GM19467 (cell line): ENCODE measurements around the gene TOR1B.

Source experiments
- ATAC-seq: cut with Tn5 transposase; IDR thresholded peaks from one replicate; pipeline ENCODE4 v1.9.1; 2021; ENCODE audit warnings: mild to moderate bottlenecking, moderate library complexity; ENCODE audit not compliant: unreplicated experiment

The TOR1B gene

DNA sequence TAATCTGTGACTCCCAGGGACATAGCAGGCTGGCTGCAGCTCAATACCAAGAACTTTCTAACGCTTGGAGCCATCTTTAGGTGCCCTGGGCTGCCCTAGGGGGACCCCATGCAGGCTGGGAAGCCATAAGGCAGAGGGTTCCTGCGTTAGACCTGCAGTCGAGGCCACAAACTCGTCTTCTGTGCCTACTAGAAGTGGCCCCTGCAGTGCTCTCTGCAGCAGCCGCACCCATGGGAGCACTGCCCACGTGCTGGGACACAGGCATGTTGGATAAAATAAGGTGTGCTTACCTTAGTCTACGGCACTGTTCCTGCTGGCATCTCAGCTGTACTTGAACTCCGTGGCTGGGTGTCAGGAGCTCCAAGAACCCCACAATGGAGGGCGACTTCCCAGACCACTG is 9.4 kb downstream of the TOR1B start:
- ATAC-seq = no peak

DNA sequence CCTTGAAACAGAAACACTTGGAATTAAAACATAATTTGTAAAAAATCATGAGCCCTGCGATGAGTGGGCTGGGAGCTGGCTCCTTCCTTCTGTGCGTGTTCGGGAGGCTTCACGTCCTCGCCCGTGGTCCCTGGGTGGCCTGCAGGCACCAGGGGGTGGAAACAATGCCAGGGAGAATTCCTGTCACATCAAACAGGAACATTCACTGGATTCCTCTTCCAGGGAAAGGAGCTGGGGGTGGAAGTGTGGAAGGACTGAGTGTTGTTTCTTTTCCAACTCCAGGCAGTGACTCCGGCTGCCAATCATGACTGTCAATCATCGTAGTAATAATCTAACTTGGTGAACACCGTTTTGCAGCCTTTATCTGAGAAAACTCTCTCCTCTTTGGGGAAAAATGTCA is 10.7 kb downstream of the TOR1B start:
- no peak for ATAC-seq

DNA sequence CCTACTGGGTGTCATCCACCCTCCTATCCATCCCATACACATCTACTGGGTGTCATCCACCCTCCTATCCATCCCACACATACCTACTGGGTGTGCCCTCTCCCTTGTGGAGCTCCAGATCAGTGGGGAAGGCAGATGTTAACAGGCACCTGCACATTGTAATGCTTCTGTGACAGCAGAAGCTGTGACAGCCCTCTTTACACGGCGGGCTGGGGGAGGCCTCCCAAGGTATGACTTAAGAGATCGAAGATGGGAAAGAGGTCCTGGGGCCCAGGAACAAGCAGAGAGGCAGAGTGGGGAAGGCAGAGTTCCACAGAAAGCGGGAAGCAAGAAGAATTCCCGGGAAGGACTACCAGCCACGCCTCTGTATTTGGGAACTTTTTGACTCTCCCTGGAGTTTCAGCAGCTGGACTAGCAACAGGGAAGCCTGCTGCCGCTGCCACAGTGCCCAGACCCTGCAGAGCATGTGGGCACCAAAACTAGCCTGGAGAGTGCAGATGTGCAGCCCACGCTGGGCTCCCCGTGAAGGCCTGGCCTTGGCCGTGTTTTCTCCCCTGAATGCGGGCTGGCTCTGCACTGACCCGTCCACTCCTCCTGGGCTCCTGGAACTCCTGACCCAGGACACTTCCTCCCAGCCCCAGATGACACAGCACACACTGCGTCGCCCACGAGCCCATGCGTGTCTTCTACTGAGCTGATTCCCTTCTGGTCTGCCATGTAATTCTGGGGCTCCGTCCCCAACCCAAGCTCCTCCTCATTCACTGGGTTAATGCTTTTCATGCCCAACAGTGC is 11.6 kb downstream of the TOR1B start:
- no peak for ATAC-seq

DNA sequence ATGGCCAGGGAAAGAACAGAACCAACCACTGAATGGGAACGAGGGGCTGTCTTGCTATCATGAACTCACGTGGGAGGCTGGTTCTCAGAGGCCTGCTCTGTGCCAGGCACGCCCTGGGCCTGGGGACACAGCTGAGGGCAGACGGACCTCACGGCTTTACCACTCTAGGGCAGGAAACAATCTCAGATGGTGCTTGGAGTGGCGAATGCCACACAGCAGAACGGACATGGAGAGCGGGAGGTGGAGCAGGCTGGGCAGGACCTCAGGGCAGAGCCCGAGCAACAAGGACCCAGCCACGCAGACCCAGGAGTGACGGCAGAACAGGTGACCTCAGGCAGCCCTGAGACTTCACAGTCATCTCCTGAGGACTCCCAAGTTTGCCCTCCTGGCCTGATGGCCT is 12.3 kb downstream of the TOR1B start:
- ATAC-seq = no peak

DNA sequence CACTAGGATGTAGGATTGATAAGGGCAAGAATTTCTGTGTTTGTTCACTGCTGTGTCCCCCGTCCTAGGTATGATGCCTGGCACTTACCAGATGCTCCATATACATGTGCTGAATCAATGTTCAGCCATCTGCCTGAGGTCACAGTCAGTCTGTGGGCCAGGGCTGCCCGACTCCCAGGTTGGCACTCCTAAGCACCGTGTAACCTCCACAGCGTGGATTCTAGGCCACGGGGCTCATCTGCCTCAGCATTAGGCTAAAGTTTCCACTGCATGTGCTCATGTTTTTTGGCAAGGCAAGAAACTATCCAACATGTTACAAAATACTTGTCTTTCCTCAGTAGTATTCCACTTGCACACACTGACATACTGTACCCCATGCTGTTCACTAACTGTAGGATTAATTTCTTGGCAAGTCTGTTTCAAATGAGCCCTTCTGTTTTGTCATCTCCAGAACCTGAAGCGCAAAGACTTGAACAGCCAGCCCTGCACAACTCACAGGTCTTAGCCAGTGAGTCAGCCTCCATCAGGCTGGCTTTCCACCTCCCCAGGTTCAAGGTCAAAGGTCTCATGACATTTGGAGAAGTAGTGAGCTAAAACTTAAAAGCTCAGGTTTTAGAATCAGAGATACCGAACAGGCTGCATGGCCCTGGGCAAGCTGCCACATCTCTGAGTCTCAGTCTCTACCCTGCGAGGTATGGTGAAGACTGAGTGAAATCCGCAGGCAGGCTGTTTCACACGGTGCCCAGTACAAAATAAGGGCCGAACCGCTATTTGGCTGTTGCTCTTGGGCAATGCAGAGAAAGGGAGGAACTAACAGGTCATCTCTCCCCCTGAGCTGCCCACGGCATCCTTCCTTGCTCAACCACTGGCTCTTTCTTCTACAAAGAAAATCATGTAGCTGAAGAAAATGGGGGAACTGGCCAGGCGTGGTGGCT is 13.8 kb downstream of the TOR1B start:
- no peak for ATAC-seq

DNA sequence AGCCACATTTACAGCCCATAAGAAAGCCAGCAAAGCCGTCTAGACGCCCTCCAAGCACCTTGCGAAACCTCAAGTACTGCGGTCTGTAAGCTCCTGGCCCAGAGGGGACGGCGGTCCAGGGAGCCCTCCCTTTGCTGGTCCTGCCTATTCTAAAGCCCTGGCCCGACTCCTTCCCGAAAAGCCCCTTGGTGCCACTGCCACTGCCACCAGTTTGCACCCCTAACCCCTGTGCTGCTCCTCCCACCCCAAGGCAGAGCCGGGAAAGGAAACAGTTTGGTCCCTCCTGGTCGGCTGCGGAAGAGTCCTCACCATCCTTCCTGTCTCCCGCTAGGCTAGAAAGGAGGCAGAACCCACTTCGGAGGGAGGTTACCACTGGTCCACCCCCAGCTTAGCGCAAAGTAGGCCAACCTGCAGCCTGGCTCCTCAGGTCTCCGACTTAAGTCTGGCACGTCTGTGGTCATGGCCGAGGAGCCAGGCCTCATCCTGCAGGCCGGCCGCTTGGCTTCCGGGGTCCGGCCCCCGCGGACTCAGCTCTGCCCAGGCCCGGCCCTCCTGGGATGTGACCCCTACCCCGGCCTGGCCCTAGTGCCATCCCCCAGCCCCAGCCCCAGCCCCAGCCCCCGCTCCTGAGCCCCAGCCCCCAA is 20.0 kb downstream of the TOR1B start:
- no peak for ATAC-seq

DNA sequence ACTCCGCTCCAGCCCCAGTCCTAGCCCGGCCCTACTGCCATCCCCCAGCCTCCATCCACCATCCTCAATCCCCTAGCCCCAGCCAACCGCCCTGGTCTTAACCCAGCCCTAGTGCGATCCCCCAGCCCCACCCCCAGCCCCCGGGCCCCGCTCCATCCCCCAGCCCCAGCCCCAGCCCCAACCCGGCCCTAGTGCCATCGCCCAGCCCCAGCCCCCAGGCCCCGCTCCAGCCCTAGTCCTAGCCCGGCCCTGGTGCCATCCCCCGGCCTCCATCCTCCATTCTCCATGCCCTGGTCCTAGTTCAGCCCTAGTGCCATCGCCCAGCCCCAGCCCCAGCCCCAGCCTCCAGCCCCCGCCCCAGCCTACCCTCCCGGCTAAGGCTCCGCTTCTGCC is 20.6 kb downstream of the TOR1B start:
- no peak for ATAC-seq

DNA sequence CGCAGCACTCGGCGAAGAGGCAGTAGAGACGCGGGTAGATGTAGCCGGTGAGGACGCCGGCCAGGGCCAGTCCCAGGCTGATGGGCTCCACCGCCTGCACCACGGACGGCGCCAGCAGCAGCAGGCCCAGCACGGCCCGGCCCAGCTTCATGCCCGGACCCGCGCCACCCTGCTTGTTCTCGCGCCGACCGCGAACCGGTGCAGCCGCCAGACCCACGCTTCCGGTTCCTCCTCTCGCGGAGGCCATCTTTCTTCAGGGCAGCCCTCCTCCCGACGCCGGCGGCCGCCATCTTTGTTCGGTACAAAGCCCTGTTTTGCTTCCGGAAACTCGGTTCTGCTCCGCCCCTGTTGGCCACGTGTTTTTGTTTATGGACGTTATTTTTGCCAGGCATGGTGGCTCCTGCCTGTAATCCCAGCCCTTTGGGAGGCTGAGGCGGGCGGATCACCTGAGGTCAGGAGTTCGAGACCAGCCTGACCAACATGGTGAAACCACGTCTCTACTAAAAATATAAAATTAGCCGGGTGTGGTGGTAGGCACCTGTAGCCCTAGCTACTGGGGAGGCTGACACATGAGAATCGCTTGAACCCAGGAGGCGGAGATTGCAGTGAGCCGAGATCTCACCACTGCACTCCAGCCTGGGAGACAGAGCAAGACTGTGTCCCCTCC is 21.1 kb downstream of the TOR1B start, which contains the start of gene TOR1A:
Gene TOR1A, minus strand, starts transcription at position 202 of the 667 bp plus-strand sequence. Its CDS starts 51 bp downstream, at position 151.
- ATAC-seq = peak; percentile 86

DNA sequence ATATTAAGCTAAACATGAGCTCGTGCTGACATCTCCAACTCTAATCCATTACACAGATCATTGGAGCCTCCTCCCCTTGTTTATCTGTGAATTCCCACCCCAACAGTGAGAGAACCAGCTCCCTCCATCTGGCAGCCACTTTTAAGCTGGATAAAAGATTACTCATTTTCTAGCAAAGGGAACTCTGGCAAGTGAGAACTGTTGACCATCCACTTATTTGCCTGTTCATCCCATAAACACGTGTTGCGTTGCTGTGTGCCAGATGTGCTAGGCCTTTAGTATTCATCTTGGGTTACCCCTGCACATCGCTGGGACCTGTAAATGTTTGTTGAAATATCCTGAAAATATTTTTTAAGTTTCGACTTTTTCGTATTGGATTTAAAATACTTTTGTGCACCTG is 23.4 kb downstream of the TOR1B start:
- no peak for ATAC-seq

DNA sequence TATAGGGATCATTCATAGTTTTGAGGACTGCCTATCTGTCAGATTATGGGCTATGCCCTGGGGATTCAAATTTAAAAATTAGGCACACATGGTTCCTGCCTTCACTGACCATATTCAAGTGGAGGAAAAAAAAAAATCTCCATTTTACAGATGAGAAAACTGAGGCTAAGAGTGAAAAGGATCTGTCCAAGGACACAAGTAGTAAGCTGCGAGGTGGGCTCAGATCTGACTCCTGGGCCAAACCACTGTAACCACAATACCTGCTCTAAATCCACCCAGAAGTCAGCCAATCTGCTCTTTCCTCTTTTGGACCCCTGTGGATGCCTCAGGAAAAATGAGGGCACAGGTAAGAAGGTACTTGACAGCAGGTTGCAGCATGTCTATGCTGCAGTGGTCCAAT is 23.8 kb downstream of the TOR1B start:
- no peak for ATAC-seq

DNA sequence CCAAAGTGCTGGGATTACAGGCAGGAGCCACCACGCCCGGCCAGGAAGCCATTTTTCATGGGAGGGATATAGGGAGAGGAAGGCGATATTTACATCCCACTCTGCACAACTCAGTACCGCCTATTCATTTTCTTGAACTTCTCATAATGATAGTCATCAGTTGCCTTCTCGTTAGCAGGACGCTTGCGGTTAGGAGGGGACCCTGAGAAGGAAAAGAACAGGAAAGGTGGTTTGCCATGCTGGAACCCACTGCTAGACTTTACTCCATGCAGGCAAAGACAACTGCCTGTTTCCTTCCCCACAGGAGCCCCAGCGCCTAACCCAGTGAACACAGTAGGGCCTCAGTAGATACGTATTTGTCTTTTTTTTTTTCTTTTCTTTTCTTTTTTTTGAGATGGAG is 25.1 kb downstream of the TOR1B start:
- no peak for ATAC-seq

DNA sequence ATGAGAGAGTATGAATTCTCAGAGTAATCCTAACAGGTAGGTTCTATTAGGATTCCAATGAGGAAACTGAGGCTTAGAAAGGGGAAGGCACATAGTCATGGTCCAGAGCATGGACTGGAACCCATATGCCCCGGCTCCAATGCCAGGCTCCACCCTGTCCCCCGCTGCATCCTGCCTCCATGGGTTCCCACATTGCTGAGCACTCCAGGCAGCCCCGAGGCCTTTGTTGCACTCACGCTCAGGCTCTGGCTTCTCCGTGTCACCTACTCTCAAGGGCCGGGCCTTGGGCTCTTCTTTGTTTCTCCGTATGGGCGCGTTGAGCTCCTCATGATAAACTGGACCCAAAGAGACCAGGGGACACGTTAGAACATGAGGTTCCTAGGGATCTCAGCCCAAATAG is 26.0 kb downstream of the TOR1B start:
- ATAC-seq = no peak

DNA sequence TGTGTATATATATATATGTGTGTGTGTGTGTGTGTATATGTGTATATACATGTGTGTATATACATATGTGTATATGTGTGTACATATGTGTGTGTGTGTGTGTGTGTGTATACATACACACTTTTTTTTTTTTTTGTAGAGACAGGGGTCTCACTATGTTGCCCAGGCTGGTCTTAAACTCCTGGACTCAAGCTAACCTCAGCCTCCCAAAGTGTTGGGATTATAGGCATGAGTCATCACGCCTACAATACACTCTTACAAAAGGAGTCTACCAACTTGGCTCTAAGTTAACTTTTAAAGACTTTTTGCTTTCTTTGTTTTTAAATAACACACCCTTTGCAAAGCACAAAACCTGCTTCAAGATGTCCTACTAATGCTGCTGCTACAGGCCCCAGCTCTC is 30.0 kb downstream of the TOR1B start:
- ATAC-seq = no peak

DNA sequence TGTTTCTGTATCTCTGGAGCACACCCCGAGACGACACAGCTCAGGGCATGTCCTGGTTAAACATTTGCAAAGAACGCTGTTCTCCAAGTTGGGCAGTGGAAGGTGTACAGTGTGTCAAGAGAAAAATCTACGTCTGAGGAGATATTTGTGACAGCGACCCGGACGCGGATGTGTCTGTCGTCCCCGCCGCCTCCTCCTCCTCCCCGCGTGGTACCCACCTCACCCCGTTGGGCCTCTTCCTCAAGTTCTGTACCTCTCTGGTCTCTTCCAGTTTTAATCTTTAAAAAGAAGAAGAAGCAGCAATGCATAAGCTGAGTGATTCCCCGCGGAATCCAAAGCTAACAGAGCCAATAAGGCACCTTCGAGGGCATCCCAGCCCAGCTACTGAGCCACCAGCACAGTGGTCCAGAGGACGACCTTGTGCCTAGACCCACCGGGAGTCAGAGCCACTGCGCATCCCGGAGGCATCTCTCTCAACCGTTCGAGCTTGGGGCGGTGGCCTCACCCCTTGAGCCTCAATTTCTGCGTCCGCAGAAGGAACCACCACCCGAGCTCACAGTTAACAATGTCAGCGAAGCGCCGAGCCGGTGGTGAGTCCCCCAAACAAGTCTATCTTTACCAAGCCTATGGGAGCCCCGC is 31.6 kb downstream of the TOR1B start:
- ATAC-seq = peak; percentile 5

DNA sequence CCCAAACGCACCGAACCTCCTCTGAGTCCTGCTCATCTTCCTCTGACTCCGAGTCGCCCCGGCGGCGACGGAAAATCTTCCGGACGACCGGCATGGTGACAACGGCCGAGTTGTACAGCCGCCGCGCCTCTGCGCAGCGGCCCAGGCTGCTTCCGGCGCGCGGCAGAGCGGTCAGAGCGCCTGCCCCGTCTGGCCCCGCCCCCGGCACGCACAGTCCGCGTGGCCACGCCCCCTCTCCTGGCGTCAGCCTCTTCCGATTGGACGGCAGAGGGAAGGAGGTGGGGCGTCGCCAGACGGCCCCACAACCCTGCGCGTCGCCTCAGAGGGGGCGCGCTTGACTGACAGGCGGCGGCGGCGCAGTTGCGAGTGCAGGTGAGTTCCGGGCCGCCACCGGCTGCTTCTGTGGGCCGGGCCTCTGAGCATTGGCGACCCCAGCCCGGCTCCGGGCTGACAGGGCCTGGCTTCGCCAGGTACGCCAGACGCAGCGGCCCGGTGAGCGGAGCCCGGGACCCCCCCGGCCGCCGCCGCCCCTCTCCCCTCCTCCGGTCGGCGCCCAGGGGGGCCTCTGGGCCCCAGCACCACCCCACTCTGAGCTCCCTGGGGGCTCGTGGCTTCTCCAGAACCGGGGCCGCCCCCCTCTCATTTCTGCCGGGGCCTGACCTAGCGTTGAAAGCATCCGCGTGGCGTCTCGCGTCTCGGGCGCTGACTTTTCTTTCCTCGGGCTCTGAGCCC is 32.3 kb downstream of the TOR1B start, which contains the start of the genes C9orf78 and USP20:
Gene C9orf78, minus strand, starts transcription at position 148 of the 732 bp plus-strand sequence. Its CDS starts 54 bp downstream, at position 94.
Gene USP20, plus strand, starts transcription at position 331 of the 732 bp plus-strand sequence. CDS start 17,098 bp downstream, outside the sequence.
- ATAC-seq = peak; percentile 91

DNA sequence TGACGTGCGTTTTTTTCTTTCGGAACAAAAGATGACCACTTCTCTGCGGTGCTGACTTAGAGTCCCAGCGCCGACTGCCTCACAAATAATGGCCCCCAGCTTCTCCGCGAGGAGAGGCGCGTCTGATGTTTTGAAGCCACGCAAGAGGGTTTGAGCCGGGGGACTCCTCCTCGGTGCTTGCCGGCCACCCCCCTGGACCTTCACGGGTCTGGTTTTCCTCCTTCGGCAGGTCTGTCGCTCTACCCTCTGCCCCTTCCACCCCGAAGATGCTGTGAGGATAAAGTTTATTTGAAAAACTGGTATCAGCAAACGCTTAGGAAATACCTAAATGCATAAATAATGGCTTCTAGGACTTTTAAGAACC is 32.9 kb downstream of the TOR1B start:
- no peak for ATAC-seq

DNA sequence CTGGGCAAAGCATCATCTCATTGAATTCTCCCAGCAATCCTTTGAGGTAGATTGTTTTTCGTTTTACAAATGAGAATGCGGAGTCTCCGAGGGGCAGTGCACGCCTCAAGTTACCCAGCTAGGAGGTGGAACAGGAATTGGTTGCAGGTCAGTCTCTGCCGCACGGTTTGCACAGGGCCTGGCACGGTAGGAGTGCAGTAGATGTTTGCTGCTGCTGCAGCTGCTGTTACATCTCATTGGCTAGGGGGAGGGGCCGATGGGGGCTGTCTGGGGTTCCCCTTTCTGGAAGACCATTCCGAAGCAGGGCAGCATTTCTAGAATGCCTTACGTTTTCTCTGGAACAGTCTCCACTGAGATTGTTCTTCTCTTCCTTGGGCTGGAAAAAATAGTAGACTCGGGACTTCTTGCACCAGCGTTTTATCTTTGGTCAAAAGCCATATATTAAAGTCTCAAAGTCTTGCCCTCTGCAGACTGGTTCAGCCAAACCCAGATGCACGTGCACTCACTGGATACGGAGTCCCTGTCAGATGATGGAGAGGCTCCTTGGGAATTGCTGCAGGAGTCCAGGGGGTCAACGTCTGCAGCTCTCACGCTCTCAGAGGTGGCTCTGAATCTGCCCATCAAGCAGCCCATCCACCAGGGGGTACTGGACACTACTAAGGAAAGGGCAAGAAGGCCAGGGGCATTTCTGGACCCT is 33.5 kb downstream of the TOR1B start:
- ATAC-seq = no peak

DNA sequence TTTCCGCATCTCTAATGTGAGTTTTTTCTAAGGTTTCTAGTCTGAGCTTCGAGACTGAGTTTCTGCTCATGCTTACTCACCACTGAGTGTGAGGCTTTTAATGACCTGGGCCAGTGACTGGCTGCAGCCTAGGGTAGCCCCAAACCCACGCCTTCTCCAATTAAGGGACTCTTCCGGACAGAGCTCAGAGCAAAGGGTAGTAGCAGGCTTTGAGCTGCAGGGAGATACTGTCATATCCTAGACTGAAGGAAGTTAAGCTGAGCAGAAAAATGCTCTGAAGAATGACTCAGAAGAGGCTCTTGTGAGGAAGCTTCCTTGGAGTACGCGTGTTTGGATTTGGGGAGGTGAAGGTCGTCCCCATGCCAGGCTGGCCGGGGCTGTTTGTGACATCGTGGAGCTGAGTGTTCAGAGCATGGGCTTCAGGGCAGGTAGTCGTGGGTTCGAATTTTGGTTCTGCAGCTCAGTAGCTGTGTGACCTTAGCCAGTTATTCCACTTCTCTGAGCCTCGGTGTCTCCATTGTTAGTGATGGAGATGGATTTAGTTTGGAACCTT is 35.8 kb downstream of the TOR1B start:
- no peak for ATAC-seq
